ENCODE results near the gene MYCBPAP.

Gene MYCBPAP

GRCh38 chr17:50517504-50518383 lies 9.5 kb downstream of the MYCBPAP start:
- no peak for DNase-seq

GRCh38 chr17:50518384-50519023 lies 10.3 kb downstream of the MYCBPAP start:
- no peak for DNase-seq

DNA sequence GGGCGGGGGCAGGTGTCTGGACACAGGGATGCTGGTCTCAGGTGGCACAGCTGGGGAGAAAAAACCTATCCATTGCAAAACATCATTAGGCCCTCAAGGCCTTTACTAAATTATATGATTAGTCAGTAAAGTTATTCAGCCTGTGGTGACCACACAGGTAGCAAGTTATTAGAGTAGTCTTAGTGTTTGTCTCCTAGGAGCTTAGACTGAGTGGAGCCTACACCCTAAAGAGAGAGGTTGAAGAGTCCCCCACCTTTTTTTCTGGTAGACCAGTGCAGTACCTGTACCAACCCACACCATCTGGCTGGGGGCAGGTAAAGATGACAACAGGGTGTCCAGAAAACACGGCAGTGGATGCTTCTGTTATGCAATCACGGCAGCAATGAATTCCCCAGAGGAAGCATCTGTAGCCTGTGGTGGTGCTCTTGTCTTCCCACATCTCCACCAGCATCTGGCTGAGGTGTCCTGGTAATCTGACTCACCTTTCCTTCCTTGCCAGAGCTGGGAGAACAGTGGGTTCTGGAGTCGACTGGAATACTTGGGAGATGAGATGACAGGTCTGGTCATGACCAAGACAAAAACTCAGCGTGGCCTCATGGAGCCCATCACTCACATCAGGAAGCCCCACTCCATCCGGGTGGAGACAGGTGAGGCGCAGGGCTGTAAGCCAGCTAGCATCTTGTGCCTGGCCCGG lies 11.0 kb downstream of the MYCBPAP start:
- DNase-seq, result no peak

- DNase-seq, result no peak
Observed at GRCh38 chr17:50520483-50520882, 12.2 kb downstream of the MYCBPAP start.

- DNase-seq, result no peak
Observed at GRCh38 chr17:50521514-50521913, 13.3 kb downstream of the MYCBPAP start.

DNA sequence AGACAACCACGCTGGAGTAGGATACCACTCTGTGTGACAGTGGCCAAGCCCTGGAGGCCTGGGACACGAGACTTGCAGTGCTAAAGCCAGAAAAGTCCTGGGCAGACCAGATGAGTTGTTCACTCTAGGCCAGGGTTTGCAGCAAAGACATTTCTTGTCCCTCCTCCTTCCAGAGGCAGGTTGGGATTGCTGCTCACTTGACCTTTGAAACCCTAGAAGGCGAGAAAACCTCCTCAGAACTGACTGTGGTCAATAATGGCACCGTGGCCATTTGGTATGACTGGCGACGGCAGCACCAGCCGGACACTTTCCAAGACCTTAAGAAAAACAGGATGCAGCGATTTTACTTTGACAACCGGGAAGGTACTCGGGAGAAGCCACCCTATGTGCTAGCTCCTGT lies 14.5 kb downstream of the MYCBPAP start:
- no peak for DNase-seq

- no peak for DNase-seq
Observed at GRCh38 chr17:50523208-50523607, 15.0 kb downstream of the MYCBPAP start.

GRCh38 chr17:50524838-50525237 lies 16.6 kb downstream of the MYCBPAP start:
- no peak for DNase-seq

GRCh38 chr17:50527155-50527762 lies 19.0 kb downstream of the MYCBPAP start:
- DNase-seq, result no peak

DNA sequence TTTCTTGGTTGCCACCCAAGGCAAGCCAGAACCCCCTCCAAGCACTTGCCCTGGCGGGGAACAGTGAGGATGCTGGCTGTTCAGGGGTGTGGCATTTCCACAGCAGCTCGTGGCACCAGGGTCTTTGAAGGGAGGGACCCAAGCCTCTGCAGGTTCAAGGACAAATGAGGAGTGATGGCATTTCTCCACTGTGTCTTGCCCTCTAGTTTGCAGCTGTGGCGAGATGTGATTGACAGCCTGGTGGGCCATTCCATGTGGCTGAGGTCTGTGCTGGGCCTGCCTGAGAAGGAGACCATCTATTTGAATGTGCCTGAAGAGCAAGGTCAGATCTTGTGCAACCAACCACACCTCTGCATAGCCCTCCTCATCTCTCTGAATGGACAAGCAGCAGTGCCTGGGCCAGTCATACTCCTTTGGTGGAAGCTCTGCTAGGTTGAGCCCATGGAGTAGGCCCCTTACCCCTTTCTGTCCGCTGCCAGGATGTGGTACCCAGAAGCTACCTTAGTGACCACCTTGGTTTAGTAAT lies 19.8 kb downstream of the MYCBPAP start:
- DNase-seq, result no peak

GRCh38 chr17:50529849-50530248 lies 21.6 kb downstream of the MYCBPAP start:
- no peak for DNase-seq

- no peak for DNase-seq
Observed at GRCh38 chr17:50531428-50532025, 23.3 kb downstream of the MYCBPAP start.

DNA sequence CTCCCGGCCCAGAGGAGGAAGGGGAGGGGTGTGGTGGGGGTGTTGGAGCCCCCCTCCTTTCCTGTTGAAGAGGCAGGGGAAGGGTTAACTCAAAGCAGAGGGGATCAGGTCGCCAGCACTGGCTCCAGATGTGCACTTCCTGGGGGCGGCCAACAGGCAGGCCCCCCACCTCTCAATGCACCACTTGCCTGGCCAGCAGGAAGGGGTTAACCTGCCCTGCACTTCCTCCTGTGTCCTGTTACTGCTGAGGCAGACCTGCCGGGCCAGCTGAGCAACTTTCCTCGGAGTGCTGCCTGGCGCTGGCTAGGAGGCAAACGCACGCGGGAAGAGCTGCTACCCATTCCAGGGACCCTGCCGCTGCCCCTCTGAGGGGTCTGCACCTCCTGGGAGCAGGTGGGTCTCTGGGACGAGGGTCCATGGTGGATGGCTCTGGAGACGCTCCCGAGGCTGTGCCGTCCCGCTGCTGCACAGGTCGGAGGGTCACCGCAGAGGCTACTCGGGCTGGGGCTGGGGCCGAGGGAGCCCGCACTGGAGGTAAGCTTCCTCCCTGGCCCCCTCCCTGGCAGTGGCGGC lies 24.3 kb downstream of the MYCBPAP start, which contains the start of gene EPN3:
Gene EPN3 (plus strand): TSS at position 284 of the 573 bp plus-strand sequence. CDS start 3,822 bp downstream, outside the sequence.
- DNase-seq, result no peak

- DNase-seq, result no peak
Observed at GRCh38 chr17:50533185-50533584, 24.9 kb downstream of the MYCBPAP start.

- no peak for DNase-seq
Observed at GRCh38 chr17:50533720-50534148, 25.5 kb downstream of the MYCBPAP start.

DNA sequence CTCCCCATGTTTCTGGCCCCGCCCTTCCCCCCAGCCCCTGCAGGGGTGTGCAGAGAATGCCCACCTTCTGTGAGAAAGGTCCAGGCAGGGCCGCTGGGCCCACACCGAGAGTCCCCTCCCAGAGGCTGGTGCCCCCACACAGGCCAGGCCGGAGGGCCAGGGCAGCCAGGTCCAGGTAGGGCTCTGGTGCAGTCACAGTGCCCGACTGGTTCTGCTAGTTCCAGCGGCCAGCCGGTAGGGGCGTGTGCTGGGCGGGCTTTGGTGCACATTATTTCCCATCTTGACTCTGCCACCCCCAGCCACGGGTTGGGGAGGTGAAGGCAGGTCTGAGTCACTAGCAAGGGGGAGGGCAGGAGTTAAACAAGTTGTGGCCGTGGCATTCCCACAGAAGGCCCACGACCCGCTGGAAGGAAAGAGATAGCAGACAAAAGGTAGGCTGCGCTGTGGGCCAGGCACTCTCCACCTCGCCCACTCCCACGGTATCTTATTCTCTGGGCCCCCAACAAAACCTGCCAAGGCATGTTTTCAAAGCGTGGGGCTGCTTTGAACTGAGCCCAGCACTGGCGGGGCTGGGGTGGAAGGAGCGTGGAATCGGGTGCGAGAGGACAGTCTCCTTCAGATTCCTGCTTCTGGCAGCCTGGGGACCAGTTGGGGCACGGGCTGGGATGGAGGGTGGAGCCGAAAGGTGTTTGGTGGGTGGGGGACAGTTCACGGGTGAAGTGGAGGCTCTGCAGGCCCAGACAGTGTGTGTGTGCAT lies 26.2 kb downstream of the MYCBPAP start:
- DNase-seq, result no peak

DNA sequence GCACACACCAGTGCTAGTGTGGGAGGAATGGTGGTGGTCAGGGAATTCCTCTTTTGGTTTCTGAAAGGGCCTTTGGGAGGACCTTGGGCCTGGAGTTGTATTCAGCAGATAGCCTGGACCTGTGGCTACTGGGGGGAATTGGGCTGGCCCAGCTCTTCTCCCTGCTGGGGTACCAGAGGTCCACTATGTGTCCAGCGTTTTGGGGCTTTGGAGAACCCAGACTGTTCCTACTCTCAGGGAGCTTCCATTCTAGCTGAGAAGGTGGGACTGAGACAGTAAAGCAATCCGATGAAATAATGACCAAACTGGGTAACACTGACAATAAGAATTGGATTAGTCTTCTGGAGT lies 26.7 kb downstream of the MYCBPAP start:
- DNase-seq, result no peak

DNA sequence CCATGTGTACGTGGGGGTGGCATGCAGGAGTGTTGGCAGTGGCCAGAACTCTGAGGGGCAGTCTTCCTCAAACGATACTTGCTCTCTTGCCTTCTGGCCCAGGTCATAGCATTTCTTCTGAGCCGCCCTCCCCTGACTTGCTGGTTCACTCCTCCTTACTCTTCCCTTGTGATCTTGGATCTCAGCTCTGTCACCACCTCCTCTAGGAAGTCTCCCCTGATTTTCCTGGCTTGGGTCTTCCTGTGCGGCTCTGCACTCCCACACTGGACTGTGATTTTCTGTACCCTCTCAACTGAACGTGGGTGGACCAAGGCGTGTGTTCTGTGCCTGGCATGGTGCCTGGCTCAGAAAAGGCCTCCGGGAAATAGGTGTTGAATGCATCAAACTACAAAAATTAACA lies 27.2 kb downstream of the MYCBPAP start:
- DNase-seq, result no peak

GRCh38 chr17:50536683-50537646 lies 28.7 kb downstream of the MYCBPAP start:
- DNase-seq, result no peak
